HepG2 (cell line): ENCODE results near the gene HS2ST1. TPM values are rescaled to one million over a fixed set of nuclear protein-coding genes. Genes with fewer than 3 reads are reported as not detected.

Experiments used
- ATAC-seq: fragments of 200-7000 bp; cut with Tn5 transposase; 3 replicates; pipeline ENCODE4 v1.9.1; 2020; ENCODE audit warnings: mild to moderate bottlenecking, moderate library complexity
- BruUV-seq: library from RNA; stranded (reverse); fragments of 400-500 nt; replicated peaks from 2 replicates; lab custom pipeline; 2021; lab: Mats Ljungman, UMichigan
- CTCF ChIA-PET: fragments of 300-600 bp; formaldehyde crosslinking; extraction: SDS; loops from one replicate; lab custom pipeline; 2021; ENCODE audit warnings: low total read pairs, inconsistent platforms, low intra/inter-chr PET ratio; lab: Yijun Ruan, JAX
- POLR2A ChIA-PET: fragments of 350-600 bp; sonication (Branson Sonifier 250); formaldehyde crosslinking; loops from one replicate; lab custom pipeline; 2020; ENCODE audit warnings: antibody characterized with exemption, inconsistent platforms; lab: Yijun Ruan, JAX
- DNase-seq: peaks from one replicate; pipeline ENCODE4 v3.0.0-alpha.2; 2015; ENCODE audit warnings: low spot score
- FAIRE-seq: peaks from 3 replicates; lab custom pipeline; 2011; peaks lifted over from hg19 to GRCh38; lab: Jason Lieb, UNC
- H2AFZ ChIP-seq: one replicate; pipeline ENCODE4 v1.6.1; 2011; ENCODE audit warnings: low read length, inconsistent platforms
- H3K27ac ChIP-seq: fragments of 300-600 bp; 3 replicates; pipeline ENCODE4 v1.8.0; 2011; ENCODE audit warnings: mixed run types, mild to moderate bottlenecking, mixed read lengths, low read length, inconsistent platforms; ENCODE audit not compliant: insufficient read depth; ENCODE audit errors: extremely low read length
- H3K27me3 ChIP-seq, 2 experiments: fragments of 200-600 bp in 1 of 2; 2 replicates in 1 of 2; 3 replicates in 1 of 2; pipeline versions ENCODE4 v1.6.0 to v1.8.0; 2011; ENCODE audit warnings: low read length in 2 of 2, mild to moderate bottlenecking in 2 of 2, moderate library complexity in 2 of 2, inconsistent platforms in 1 of 2; ENCODE audit not compliant: insufficient read depth in 2 of 2, control insufficient read depth in 1 of 2
- H3K36me3 ChIP-seq, 2 experiments: fragments of 200-600 bp in 1 of 2; replicated peaks in 1 of 2; 2 replicates in 1 of 2; 3 replicates in 1 of 2; pipeline versions ENCODE4 v1.5.1 to v1.8.0; 2011; ENCODE audit warnings: low read length in 2 of 2, inconsistent platforms in 1 of 2; ENCODE audit not compliant: insufficient read depth in 2 of 2, control insufficient read depth in 1 of 2
- H3K4me1 ChIP-seq: 2 replicates; pipeline ENCODE4 v1.5.1; 2012; ENCODE audit warnings: low read length, inconsistent platforms; ENCODE audit not compliant: insufficient read depth
- H3K4me2 ChIP-seq: 2 replicates; pipeline ENCODE4 v1.6.0; 2011; ENCODE audit warnings: low read depth, low read length, inconsistent platforms
- H3K4me3 ChIP-seq, 3 experiments: fragments of 200-600 bp in 1 of 3; sonication (generic), shearing (Covaris generic) in 1 of 3; replicated peaks in 1 of 3; 2 replicates each; pipeline ENCODE4 v1.5.1; 2011 to 2016; ENCODE audit warnings: low read length in 3 of 3, inconsistent platforms in 2 of 3, low read depth in 2 of 3, mild to moderate bottlenecking in 2 of 3, control low read depth in 1 of 3, mixed read lengths in 1 of 3; ENCODE audit not compliant: insufficient read depth in 1 of 3
- H3K79me2 ChIP-seq: one replicate; pipeline ENCODE4 v1.6.1; 2011; ENCODE audit warnings: low read length, inconsistent platforms; ENCODE audit not compliant: insufficient read depth
- H3K9ac ChIP-seq: 2 replicates; pipeline ENCODE4 v1.6.0; 2011; ENCODE audit warnings: mild to moderate bottlenecking, low read depth, low read length, inconsistent platforms; ENCODE audit not compliant: insufficient read depth
- H3K9me3 ChIP-seq: 2 replicates; pipeline ENCODE4 v1.5.1; 2012; ENCODE audit warnings: mild to moderate bottlenecking, low read length
- H4K20me1 ChIP-seq: 2 replicates; pipeline ENCODE4 v1.6.0; 2011; ENCODE audit warnings: inconsistent platforms, mild to moderate bottlenecking, low read length, moderate library complexity; ENCODE audit not compliant: insufficient read depth
- KAT8 ChIP-seq: IDR thresholded peaks from 2 replicates; pipeline ENCODE4 v1.6.1; 2016; ENCODE audit warnings: missing genetic modification reagents, missing compliant biosample characterization
- REST ChIP-seq, 2 experiments: IDR thresholded peaks; 2 replicates each; pipeline ENCODE4 v1.6.1; 2011 to 2012; ENCODE audit warnings: low read length in 2 of 2, borderline replicate concordance in 1 of 2, low read depth in 1 of 2, mild to moderate bottlenecking in 1 of 2, moderate library complexity in 1 of 2
- SNAPC4 ChIP-seq: sonication (generic); formaldehyde crosslinking; IDR thresholded peaks from 2 replicates; pipeline ENCODE4 v1.4.0; 2020; ENCODE audit warnings: mild to moderate bottlenecking, missing genetic modification reagents
- TFDP1 ChIP-seq: IDR thresholded peaks from 2 replicates; pipeline ENCODE4 v1.6.1; 2016; ENCODE audit warnings: missing compliant biosample characterization, missing genetic modification reagents, borderline replicate concordance
- ZNF280D ChIP-seq: sonication (generic); formaldehyde crosslinking; IDR thresholded peaks from 2 replicates; pipeline ENCODE4 v1.5.1; 2020; ENCODE audit warnings: mild to moderate bottlenecking, missing genetic modification reagents
- ZNF841 ChIP-seq: sonication (generic); formaldehyde crosslinking; IDR thresholded peaks from 2 replicates; pipeline ENCODE4 v1.8.1; 2023; ENCODE audit warnings: missing genetic modification reagents, borderline replicate concordance
- WGBS: methylation state at CpG from one replicate; pipeline ENCODE4 v1.1.6; 2017; ENCODE audit warnings: low lambda C conversion rate; 5-methylcytosine and 5-hydroxymethylcytosine counted together
- in situ Hi-C: cut with HindIII; loops from 2 replicates; pipeline ENCODE4 v1.10.0; 2017; ENCODE audit warnings: low pct_unique_long_range_greater_than_20kb; ENCODE audit not compliant: extremely low pct_ligation_motif_present
- intact Hi-C: fragments of 100-400 bp; cut with micrococcal nuclease; formaldehyde crosslinking; loops from one replicate; pipeline ENCODE4 v1.10.0; 2022; ENCODE audit not compliant: unreplicated experiment
- polyA plus RNA-seq, 8 experiments: library from polyadenylated mRNA; depleted of rRNA in 3 of 8; stranded (reverse) in 7 of 8; unstranded in 1 of 8; fragments of >200 nt; fragmentation: Illumina TruSeq in 4 of 8; extraction: Trizol in 4 of 8; gene quantifications; 2 replicates each; pipeline versions ENCODE4 v1.2.1 to v1.2.3, GENCODE V29; 2011 to 2016; ENCODE audit warnings: low read depth in 4 of 8, missing spikeins in 1 of 8, mixed read lengths in 1 of 8; ENCODE audit not compliant: insufficient read depth in 1 of 8
- total RNA-seq, 5 experiments: library from RNA; depleted of rRNA; stranded (reverse); fragments of >200 nt; fragmentation: Illumina TruSeq; extraction: Trizol; gene quantifications; 2 replicates each; pipeline ENCODE4 v1.2.3, GENCODE V29; 2016; ENCODE audit warnings: low read depth in 1 of 5

Gene HS2ST1
- total and polyA plus RNA-seq, 2 of the 13 experiments (the other 11 are each of a cell fraction or from before 2014, with no cell fraction given) = 22.1 to 58.7 TPM

GRCh38 chr1:87108814-87109411 is 194.5 kb downstream of the HS2ST1 start (continued):
- TF ChIP-seq ZNF280D (CRISPR knock-in tag) (no peak), REST (IDR thresholded peaks at IDR 0.05; ENCODE audit: borderline replicate concordance in 1 of 2, low read depth in 1 of 2, low read length in 2 of 2) (no peak)

- ChIA-PET CTCF (no interaction called here), POLR2A (no interaction called here)
- H3K27me3 ChIP-seq = no peaks in the 10 kb centered on the region
- DNase-seq (peak; percentile 69), FAIRE-seq (no peak), ATAC-seq (peak; percentile 63)
- no peaks in the 10 kb centered on the region for H3K36me3 ChIP-seq
- in situ Hi-C loops = no loop called here
- no TSS peak for BruUV-seq
- H3K9ac ChIP-seq = no peak overlapping the region
- H3K9me3 ChIP-seq = no peaks in the 10 kb centered on the region
- peak overlapping the region; percentile 30 for H3K27ac ChIP-seq
- H3K4me3 ChIP-seq = no peak overlapping the region
- 43% methylated on average over 5 of the region's 5 CpGs for whole genome bisulfite sequencing
- no peaks in the 10 kb centered on the region for H4K20me1 ChIP-seq
- peak overlapping the region; percentile 29; the same call in 1 of the 2 replicates for H3K4me2 ChIP-seq
- peaks cover 29% of the 10 kb centered on the region for H3K4me1 ChIP-seq
- H2AFZ ChIP-seq = no peak overlapping the region
- intact Hi-C loops = no loop called here
- H3K79me2 ChIP-seq = no peaks in the 10 kb centered on the region
- TF ChIP-seq TFDP1 (CRISPR knock-in tag) (no peak), ZNF841 (CRISPR knock-in tag) (no peak), SNAPC4 (CRISPR knock-in tag) (no peak), KAT8 (CRISPR knock-in tag) (peak; percentile 21; the same call in 1 of the 2 replicates)
Measured at GRCh38 chr1:87111659-87112371, 197.4 kb downstream of the HS2ST1 start.
